Left colon (tissue), 2 donors: ENCODE results near the gene PIK3R6. TPM values are rescaled to one million over a fixed set of nuclear protein-coding genes. Genes with fewer than 3 reads are reported as not detected.

Experiments used
- ATAC-seq: fragments of 200-7000 bp; cut with Tn5 transposase; one replicate; pipeline ENCODE4 v1.9.1; 2020; ENCODE audit warnings: mild to moderate bottlenecking, moderate library complexity
- DNase-seq, 2 donors: peaks; one replicate each; pipeline ENCODE4 v3.0.0-alpha.2; 2020
- intact Hi-C, 2 donors: fragments of 100-400 bp; cut with DNase I in 1 of 2; cut with micrococcal nuclease in 1 of 2; formaldehyde crosslinking; loops; one replicate each; pipeline versions ENCODE4 v1.11.2 to v1.14.0; 2022; cut with DNase I, micrococcal nuclease
- total RNA-seq, 2 donors: library from RNA; stranded (reverse); fragmentation: NEBNext Ultra II Directional; extraction: Animal tissue kit (Norgen Biotek cat#: 25700); gene quantifications; one replicate each; pipeline ENCODE4 v1.2.1, GENCODE V29; 2021
- donor health status: DM: no; HTN: no; CAD: no.
- donor health status: DM: yes; HTN: yes; CAD: no.

PIK3R6 gene
- total RNA-seq, 2 donors from 2014 or later, result 0.27 to 0.89 TPM

- ATAC-seq, result no peak
- intact Hi-C loops, result no loop called here
- DNase-seq, result no peak
These were observed 30.5 kb downstream of the PIK3R6 start for GRCh38 chr17:8836821-8837562.

- ATAC-seq (no peak), DNase-seq (no peak)
- intact Hi-C loops, result no loop called here
These were observed 31.7 kb downstream of the PIK3R6 start for GRCh38 chr17:8835631-8836364.

GRCh38 chr17:8835106-8835505 lies 32.4 kb downstream of the PIK3R6 start:
- intact Hi-C loops, result no loop called here
- ATAC-seq, result no peak
- no peak for DNase-seq

- intact Hi-C loops, result no loop called here
- peak; percentile 58 for ATAC-seq
- peak in 1 of 2 donors; percentile 56 for DNase-seq
These were observed 34.6 kb downstream of the PIK3R6 start for GRCh38 chr17:8832711-8833352.

GRCh38 chr17:8831234-8831849 lies 36.1 kb downstream of the PIK3R6 start:
- no peak for DNase-seq
- no peak for ATAC-seq
- intact Hi-C loops, result no loop called here

GRCh38 chr17:8830141-8830540 lies 37.3 kb downstream of the PIK3R6 start:
- no peak for ATAC-seq

GRCh38 chr17:8829036-8829941 lies 38.2 kb downstream of the PIK3R6 start:
- DNase-seq (no peak), ATAC-seq (no peak)
- intact Hi-C loops, result no loop called here

More at GRCh38 chr17:8830141-8830540, 37.3 kb downstream of the PIK3R6 start:
- intact Hi-C loops, result no loop called here
- no peak for DNase-seq

GRCh38 chr17:8828517-8828875 lies 39.0 kb downstream of the PIK3R6 start:
- no peak for ATAC-seq
- DNase-seq, result no peak
- intact Hi-C loops, result no loop called here

- intact Hi-C loops, result no loop called here
- no peak for DNase-seq
- ATAC-seq, result no peak
These were observed 40.6 kb downstream of the PIK3R6 start for GRCh38 chr17:8826808-8827435.

GRCh38 chr17:8825802-8826201 lies 41.7 kb downstream of the PIK3R6 start:
- intact Hi-C loops, result no loop called here
- ATAC-seq (no peak), DNase-seq (no peak)

- intact Hi-C loops, result no loop called here
- DNase-seq (no peak), ATAC-seq (no peak)
These were observed 44.2 kb downstream of the PIK3R6 start for GRCh38 chr17:8823279-8823678.

GRCh38 chr17:8822401-8823035 lies 45.0 kb downstream of the PIK3R6 start:
- ATAC-seq, result no peak
- intact Hi-C loops, result no loop called here
- no peak for DNase-seq

GRCh38 chr17:8821446-8822105 lies 45.9 kb downstream of the PIK3R6 start:
- DNase-seq, result no peak

GRCh38 chr17:8820311-8821010 lies 47.0 kb downstream of the PIK3R6 start:
- intact Hi-C loops, result no loop called here
- DNase-seq, result no peak
- ATAC-seq, result no peak

More at GRCh38 chr17:8821446-8822105, 45.9 kb downstream of the PIK3R6 start:
- no peak for ATAC-seq
- intact Hi-C loops, result no loop called here

GRCh38 chr17:8818654-8819330 lies 48.7 kb downstream of the PIK3R6 start:
- intact Hi-C loops, result no loop called here
- DNase-seq (no peak), ATAC-seq (no peak)

- intact Hi-C loops, result no loop called here
- DNase-seq (no peak), ATAC-seq (no peak)
These were observed 49.4 kb downstream of the PIK3R6 start for GRCh38 chr17:8818047-8818446.
